ENCODE results near the gene TUBGCP6. TPM values are rescaled to one million over a fixed set of nuclear protein-coding genes. Genes with fewer than 3 reads are reported as not detected.

Gene TUBGCP6
- total RNA-seq, 1 donor from 2014 or later = 49.6 TPM

- H3K36me3 Mint-ChIP-seq (ENCODE audit: low read depth) = no peaks in the 10 kb centered on the region
- peak; percentile 38 for DNase-seq (ENCODE audit: low spot score)
- intact Hi-C loops (cut with micrococcal nuclease) = no loop called here
- no peak overlapping the region for H3K4me3 Mint-ChIP-seq (ENCODE audit: low read depth)
- peaks cover 11% of the 10 kb centered on the region for H3K27me3 Mint-ChIP-seq (ENCODE audit: low read depth)
- H3K4me1 Mint-ChIP-seq (ENCODE audit: low read depth) = peaks cover 1% of the 10 kb centered on the region
- H3K9me3 Mint-ChIP-seq = no peaks in the 10 kb centered on the region
- no peak overlapping the region for H3K27ac Mint-ChIP-seq
Observed at GRCh38 chr22:50267591-50268390, 23.0 kb upstream of the TUBGCP6 start.

GRCh38 chr22:50266994-50267393 is 22.2 kb upstream of the TUBGCP6 start:
- no peak overlapping the region for H3K4me3 Mint-ChIP-seq (ENCODE audit: low read depth)
- no peaks in the 10 kb centered on the region for H3K9me3 Mint-ChIP-seq
- H3K27me3 Mint-ChIP-seq (ENCODE audit: low read depth) = peaks cover 12% of the 10 kb centered on the region
- H3K4me1 Mint-ChIP-seq (ENCODE audit: low read depth) = peaks cover 6% of the 10 kb centered on the region
- no peak for DNase-seq (ENCODE audit: low spot score)
- no peaks in the 10 kb centered on the region for H3K36me3 Mint-ChIP-seq (ENCODE audit: low read depth)
- H3K27ac Mint-ChIP-seq = no peak overlapping the region
- intact Hi-C loops (cut with micrococcal nuclease) = no loop called here

- Mint-ChIP-seq H3K9me3 (no peaks in the 10 kb centered on the region), H3K4me1 (ENCODE audit: low read depth) (peaks cover 6% of the 10 kb centered on the region), H3K27me3 (ENCODE audit: low read depth) (peaks cover 12% of the 10 kb centered on the region), H3K36me3 (ENCODE audit: low read depth) (no peaks in the 10 kb centered on the region), H3K27ac (no peak overlapping the region), H3K4me3 (ENCODE audit: low read depth) (no peak overlapping the region)
- intact Hi-C loops (cut with micrococcal nuclease) = no loop called here
- no peak for DNase-seq (ENCODE audit: low spot score)
Observed at GRCh38 chr22:50264946-50265669, 20.3 kb upstream of the TUBGCP6 start.

- DNase-seq (ENCODE audit: low spot score) = no peak
Observed at GRCh38 chr22:50264104-50264745, 19.4 kb upstream of the TUBGCP6 start.

GRCh38 chr22:50262973-50263617 is 18.3 kb upstream of the TUBGCP6 start:
- Mint-ChIP-seq H3K36me3 (ENCODE audit: low read depth) (no peaks in the 10 kb centered on the region), H3K4me3 (ENCODE audit: low read depth) (no peak overlapping the region), H3K27ac (no peak overlapping the region), H3K9me3 (no peaks in the 10 kb centered on the region), H3K27me3 (ENCODE audit: low read depth) (peaks cover 10% of the 10 kb centered on the region), H3K4me1 (ENCODE audit: low read depth) (peaks cover 5% of the 10 kb centered on the region)
- intact Hi-C loops (cut with micrococcal nuclease) = no loop called here
- DNase-seq (ENCODE audit: low spot score) = no peak

More at GRCh38 chr22:50264104-50264745, 19.4 kb upstream of the TUBGCP6 start:
- intact Hi-C loops (cut with micrococcal nuclease) = no loop called here
- Mint-ChIP-seq H3K27me3 (ENCODE audit: low read depth) (peaks cover 12% of the 10 kb centered on the region), H3K4me1 (ENCODE audit: low read depth) (peaks cover 6% of the 10 kb centered on the region), H3K36me3 (ENCODE audit: low read depth) (no peaks in the 10 kb centered on the region), H3K9me3 (no peaks in the 10 kb centered on the region), H3K4me3 (ENCODE audit: low read depth) (no peak overlapping the region), H3K27ac (no peak overlapping the region)

- peaks cover 5% of the 10 kb centered on the region for H3K4me1 Mint-ChIP-seq (ENCODE audit: low read depth)
- intact Hi-C loops (cut with micrococcal nuclease) = no loop called here
- no peaks in the 10 kb centered on the region for H3K36me3 Mint-ChIP-seq (ENCODE audit: low read depth)
- peak overlapping the region; percentile 69 for H3K4me3 Mint-ChIP-seq (ENCODE audit: low read depth)
- DNase-seq (ENCODE audit: low spot score) = no peak
- peaks cover 9% of the 10 kb centered on the region for H3K27me3 Mint-ChIP-seq (ENCODE audit: low read depth)
- H3K27ac Mint-ChIP-seq = no peak overlapping the region
- H3K9me3 Mint-ChIP-seq = no peaks in the 10 kb centered on the region
Observed at GRCh38 chr22:50262460-50262911, 17.7 kb upstream of the TUBGCP6 start.

GRCh38 chr22:50261615-50262459 is 17.0 kb upstream of the TUBGCP6 start, which contains the start of gene MAPK12:
MAPK12 (minus strand) TSS chr22:50261683; CDS start chr22:50261509, 174 bp downstream.
- H3K36me3 Mint-ChIP-seq (ENCODE audit: low read depth) = no peaks in the 10 kb centered on the region
- peak within 1 kb of the TSS; percentile 69 for H3K4me3 Mint-ChIP-seq (ENCODE audit: low read depth)
- H3K9me3 Mint-ChIP-seq = no peaks in the 10 kb centered on the region
- intact Hi-C loops (cut with micrococcal nuclease) = no loop called here
- peaks cover 5% of the 10 kb centered on the region for H3K4me1 Mint-ChIP-seq (ENCODE audit: low read depth)
- H3K27ac Mint-ChIP-seq = no peak within 1 kb of the TSS
- peaks cover 9% of the 10 kb centered on the region for H3K27me3 Mint-ChIP-seq (ENCODE audit: low read depth)
- DNase-seq (ENCODE audit: low spot score) = no peak

GRCh38 chr22:50260801-50261614 is 16.2 kb upstream of the TUBGCP6 start:
- peaks cover 5% of the 10 kb centered on the region for H3K4me1 Mint-ChIP-seq (ENCODE audit: low read depth)
- no peaks in the 10 kb centered on the region for H3K36me3 Mint-ChIP-seq (ENCODE audit: low read depth)
- H3K4me3 Mint-ChIP-seq (ENCODE audit: low read depth) = peak overlapping the region; percentile 17
- no peaks in the 10 kb centered on the region for H3K9me3 Mint-ChIP-seq
- DNase-seq (ENCODE audit: low spot score) = no peak
- intact Hi-C loops (cut with micrococcal nuclease) = no loop called here
- H3K27me3 Mint-ChIP-seq (ENCODE audit: low read depth) = peaks cover 9% of the 10 kb centered on the region
- H3K27ac Mint-ChIP-seq = no peak overlapping the region

- peaks cover 9% of the 10 kb centered on the region for H3K27me3 Mint-ChIP-seq (ENCODE audit: low read depth)
- peak overlapping the region; percentile 17 for H3K4me3 Mint-ChIP-seq (ENCODE audit: low read depth)
- no peaks in the 10 kb centered on the region for H3K36me3 Mint-ChIP-seq (ENCODE audit: low read depth)
- H3K9me3 Mint-ChIP-seq = no peaks in the 10 kb centered on the region
- no peak for DNase-seq (ENCODE audit: low spot score)
- intact Hi-C loops (cut with micrococcal nuclease) = no loop called here
- H3K27ac Mint-ChIP-seq = no peak overlapping the region
- peaks cover 5% of the 10 kb centered on the region for H3K4me1 Mint-ChIP-seq (ENCODE audit: low read depth)
Observed at GRCh38 chr22:50260434-50260800, 15.6 kb upstream of the TUBGCP6 start.

GRCh38 chr22:50259302-50259701 is 14.5 kb upstream of the TUBGCP6 start:
- intact Hi-C loops (cut with micrococcal nuclease) = no loop called here
- DNase-seq (ENCODE audit: low spot score) = no peak
- H3K9me3 Mint-ChIP-seq = no peaks in the 10 kb centered on the region
- H3K4me1 Mint-ChIP-seq (ENCODE audit: low read depth) = peaks cover 5% of the 10 kb centered on the region
- H3K4me3 Mint-ChIP-seq (ENCODE audit: low read depth) = peak overlapping the region; percentile 39
- no peak overlapping the region for H3K27ac Mint-ChIP-seq
- H3K36me3 Mint-ChIP-seq (ENCODE audit: low read depth) = no peaks in the 10 kb centered on the region
- H3K27me3 Mint-ChIP-seq (ENCODE audit: low read depth) = peaks cover 9% of the 10 kb centered on the region
